ENCODE data around the gene MYCBPAP. TPM values are rescaled to one million over a fixed set of nuclear protein-coding genes. Genes with fewer than 3 reads are reported as not detected.

Gene MYCBPAP
- total RNA-seq, 1 donor from 2014 or later = 0.72 TPM

GRCh38 chr17:50468304-50469207 lies 39.7 kb upstream of the MYCBPAP start, which contains the start of gene CHAD:
Gene CHAD, minus strand, starts transcription at chr17:50468880. Its CDS starts 67 bp downstream, at chr17:50468813.
- H3K27me3 Mint-ChIP-seq (ENCODE audit: unreplicated experiment) = peaks cover 24% of the 10 kb centered on the region
- peak; percentile 20 for DNase-seq (ENCODE audit: low spot score)
- peaks cover 23% of the 10 kb centered on the region for H3K36me3 Mint-ChIP-seq (ENCODE audit: low read depth, unreplicated experiment)
- H3K4me3 Mint-ChIP-seq (ENCODE audit: unreplicated experiment) = peak within 1 kb of the TSS; percentile 62
- H3K27ac Mint-ChIP-seq (ENCODE audit: unreplicated experiment) = no peak within 1 kb of the TSS
- TF ChIP-seq CTCF (IDR thresholded peaks at IDR 0.05; ENCODE audit: unreplicated experiment) = no peak
- H3K9me3 Mint-ChIP-seq (ENCODE audit: unreplicated experiment) = no peaks in the 10 kb centered on the region
- H3K4me1 Mint-ChIP-seq (ENCODE audit: unreplicated experiment) = peaks cover 5% of the 10 kb centered on the region

- TF ChIP-seq CTCF (IDR thresholded peaks at IDR 0.05; ENCODE audit: unreplicated experiment) = no peak
- Mint-ChIP-seq H3K27ac (ENCODE audit: unreplicated experiment) (no peak overlapping the region), H3K36me3 (ENCODE audit: low read depth, unreplicated experiment) (peaks cover 28% of the 10 kb centered on the region), H3K4me1 (ENCODE audit: unreplicated experiment) (peaks cover 5% of the 10 kb centered on the region), H3K4me3 (ENCODE audit: unreplicated experiment) (no peak overlapping the region), H3K9me3 (ENCODE audit: unreplicated experiment) (no peaks in the 10 kb centered on the region), H3K27me3 (ENCODE audit: unreplicated experiment) (peaks cover 26% of the 10 kb centered on the region)
- DNase-seq (ENCODE audit: low spot score) = no peak
Measured at GRCh38 chr17:50469208-50469605, 39.0 kb upstream of the MYCBPAP start.

- Mint-ChIP-seq H3K4me3 (ENCODE audit: unreplicated experiment) (no peak overlapping the region), H3K4me1 (ENCODE audit: unreplicated experiment) (peaks cover 5% of the 10 kb centered on the region), H3K36me3 (ENCODE audit: low read depth, unreplicated experiment) (peaks cover 28% of the 10 kb centered on the region), H3K27me3 (ENCODE audit: unreplicated experiment) (peaks cover 26% of the 10 kb centered on the region), H3K27ac (ENCODE audit: unreplicated experiment) (no peak overlapping the region), H3K9me3 (ENCODE audit: unreplicated experiment) (no peaks in the 10 kb centered on the region)
- TF ChIP-seq CTCF (IDR thresholded peaks at IDR 0.05; ENCODE audit: unreplicated experiment) = no peak
- no peak for DNase-seq (ENCODE audit: low spot score)
Measured at GRCh38 chr17:50469671-50470305, 38.5 kb upstream of the MYCBPAP start.

- Mint-ChIP-seq H3K27me3 (ENCODE audit: unreplicated experiment) (peaks cover 27% of the 10 kb centered on the region), H3K9me3 (ENCODE audit: unreplicated experiment) (no peaks in the 10 kb centered on the region), H3K4me1 (ENCODE audit: unreplicated experiment) (peaks cover 5% of the 10 kb centered on the region), H3K36me3 (ENCODE audit: low read depth, unreplicated experiment) (peaks cover 32% of the 10 kb centered on the region), H3K4me3 (ENCODE audit: unreplicated experiment) (no peak overlapping the region), H3K27ac (ENCODE audit: unreplicated experiment) (no peak overlapping the region)
- no peak for TF ChIP-seq CTCF (IDR thresholded peaks at IDR 0.05; ENCODE audit: unreplicated experiment)
- no peak for DNase-seq (ENCODE audit: low spot score)
Measured at GRCh38 chr17:50470426-50470825, 37.8 kb upstream of the MYCBPAP start.

Data from endothelial cell (in vitro differentiated cells).